ENCODE data around the gene SLC16A3.

The SLC16A3 gene

DNA sequence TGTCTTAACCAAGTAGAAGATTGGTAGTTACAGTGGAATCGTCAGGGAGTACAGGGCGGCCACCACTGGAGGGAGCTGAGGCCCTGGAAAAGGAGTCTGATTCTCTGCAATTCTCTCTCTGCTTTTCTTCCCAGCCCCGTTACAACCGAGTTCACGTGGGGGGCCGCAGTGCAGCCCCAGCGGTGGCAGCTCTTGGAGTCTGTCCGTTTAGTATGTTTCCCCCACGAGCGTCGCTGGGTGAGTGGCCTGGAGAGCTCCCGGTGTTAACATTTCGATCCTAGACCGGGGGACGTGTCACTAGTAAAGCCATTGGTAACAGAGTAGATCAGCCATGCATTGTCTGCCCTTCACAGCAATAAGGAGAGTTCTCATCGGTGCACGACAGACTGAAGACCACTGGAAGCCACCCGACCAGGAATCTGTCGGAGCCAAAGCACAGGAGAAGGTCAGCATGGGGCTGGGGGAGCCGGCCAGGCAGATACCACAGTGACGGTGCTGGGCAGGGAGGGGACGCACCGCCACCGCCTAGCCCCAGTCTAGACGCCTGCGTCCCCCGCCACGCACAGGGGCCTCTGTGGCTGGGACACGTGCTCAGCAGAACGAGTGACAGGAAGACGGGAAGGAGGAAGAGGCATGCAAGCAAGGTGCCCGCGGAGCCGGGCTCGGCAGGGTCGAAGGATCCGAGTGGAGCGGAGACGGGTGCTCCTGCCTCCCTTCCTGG is 15.7 kb downstream of the SLC16A3 start:
- H3K36me3 ChIP-seq (ENCODE audit: control insufficient read depth in 2 of 2, insufficient read depth in 2 of 2, low read length in 2 of 2), result peaks cover 50 to 53% of the 10 kb centered on the region in 2 donors
- H3K9ac ChIP-seq (ENCODE audit: low read length in 2 of 2), result no peak overlapping the region
- H3K4me1 ChIP-seq (ENCODE audit: control insufficient read depth, insufficient read depth, low read length), result peaks cover 76% of the 10 kb centered on the region
- H3K27me3 ChIP-seq (ENCODE audit: control insufficient read depth in 1 of 2, insufficient read depth in 2 of 2, low read length in 2 of 2), result no peaks in the 10 kb centered on the region
- no peaks in the 10 kb centered on the region for H3K9me3 ChIP-seq (ENCODE audit: control insufficient read depth in 2 of 2, low read length in 2 of 2)
- H3K27ac ChIP-seq (ENCODE audit: low read length), result peak overlapping the region; percentile 88
- no peak overlapping the region for H3K4me3 ChIP-seq (ENCODE audit: low read length in 2 of 2)

DNA sequence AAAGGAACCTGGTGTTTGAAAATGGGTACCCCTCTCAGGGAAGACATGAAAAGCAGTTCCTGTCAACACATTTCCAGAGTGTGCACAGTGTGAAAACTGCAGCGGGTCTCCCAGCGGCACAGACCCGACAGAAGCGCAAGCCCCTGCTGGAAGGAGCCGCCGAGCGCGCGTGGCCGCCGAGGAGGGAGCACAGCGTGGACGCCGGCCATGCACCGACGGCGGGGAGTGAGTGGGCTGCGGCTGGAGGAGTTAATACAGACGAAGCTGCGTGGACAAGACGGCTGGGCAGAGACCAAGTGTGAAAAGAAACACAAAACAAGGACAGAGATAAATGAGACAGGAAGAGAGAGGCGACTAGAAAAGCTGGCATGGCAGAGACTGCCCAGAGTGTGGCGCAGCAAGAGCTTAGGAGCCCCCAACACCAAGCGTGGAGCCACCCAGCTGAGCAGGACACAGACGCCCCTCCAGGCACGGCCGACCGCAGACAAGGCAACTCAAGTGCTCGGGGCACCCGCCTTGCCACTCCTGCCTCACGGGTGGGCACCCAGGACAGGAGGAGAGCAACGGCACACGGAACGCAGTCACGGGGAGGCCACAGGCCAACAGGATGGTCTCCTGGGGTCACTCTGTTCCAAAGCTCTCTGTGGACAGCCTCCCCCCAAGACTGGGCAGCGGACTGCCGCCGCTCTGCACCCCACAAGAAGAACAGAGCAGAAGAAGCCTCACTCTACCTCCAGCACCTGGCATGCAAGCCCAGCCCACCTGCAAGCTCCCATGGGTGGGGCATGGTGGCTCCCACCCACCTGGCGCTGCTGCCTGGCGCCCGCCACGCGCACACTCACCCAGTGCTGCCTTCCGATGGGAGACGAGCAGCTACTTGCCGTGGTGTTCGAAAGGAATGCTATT is 16.5 kb downstream of the SLC16A3 start:
- Histone ChIP-seq H3K9ac (ENCODE audit: low read length in 2 of 2) (peak overlapping the region in 1 of 2 donors; percentile 5), H3K36me3 (ENCODE audit: control insufficient read depth in 2 of 2, insufficient read depth in 2 of 2, low read length in 2 of 2) (peaks cover 57 to 60% of the 10 kb centered on the region in 2 donors), H3K9me3 (ENCODE audit: control insufficient read depth in 2 of 2, low read length in 2 of 2) (no peaks in the 10 kb centered on the region), H3K4me3 (ENCODE audit: low read length in 2 of 2) (no peak overlapping the region), H3K27ac (ENCODE audit: low read length) (peak overlapping the region; percentile 93), H3K27me3 (ENCODE audit: control insufficient read depth in 1 of 2, insufficient read depth in 2 of 2, low read length in 2 of 2) (no peaks in the 10 kb centered on the region), H3K4me1 (ENCODE audit: control insufficient read depth, insufficient read depth, low read length) (peaks cover 71% of the 10 kb centered on the region)

GRCh38 chr17:82246040-82246364 is 17.2 kb downstream of the SLC16A3 start:
- H3K4me1 ChIP-seq (ENCODE audit: control insufficient read depth, insufficient read depth, low read length), result peaks cover 67% of the 10 kb centered on the region

DNA sequence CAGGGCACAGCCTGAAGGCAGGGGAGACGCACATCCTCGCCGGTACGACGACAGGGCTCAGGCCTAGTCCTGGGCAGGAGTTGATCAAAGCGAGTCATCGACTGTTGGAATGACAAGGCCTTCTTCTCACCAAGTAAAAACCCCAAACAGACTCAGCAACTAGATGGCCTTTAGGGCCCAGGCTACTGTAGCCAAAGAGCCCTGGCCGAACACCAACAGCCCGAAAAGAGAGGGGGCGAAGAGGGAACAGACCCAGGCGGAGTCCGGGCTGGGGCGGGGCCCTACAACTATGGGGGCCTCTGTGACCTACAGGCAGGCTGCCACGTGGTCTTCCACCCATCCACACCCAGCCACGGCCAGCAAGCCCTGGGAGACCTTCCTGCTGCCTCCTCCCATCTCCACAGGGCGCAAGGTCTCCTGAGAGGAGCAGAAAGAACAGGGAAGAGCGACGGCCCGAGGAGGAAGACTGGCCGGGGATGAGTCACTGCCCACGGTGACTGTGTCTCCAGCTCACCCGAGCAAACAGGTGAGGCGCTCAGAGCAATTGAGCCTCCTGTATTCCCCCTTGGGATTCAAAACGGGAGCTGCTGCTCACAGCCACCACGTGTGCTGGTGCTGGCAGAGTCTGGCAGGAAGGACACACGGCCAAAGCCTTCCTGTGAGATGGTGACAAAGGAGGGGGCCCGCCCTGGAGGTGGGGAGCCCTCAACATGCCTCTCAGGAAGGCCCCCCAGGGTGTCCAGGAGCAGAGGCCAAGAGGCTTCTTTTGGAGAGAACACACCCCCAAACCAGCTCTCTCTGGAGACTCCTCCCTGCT is 17.7 kb downstream of the SLC16A3 start:
- Histone ChIP-seq H3K9me3 (ENCODE audit: control insufficient read depth in 2 of 2, low read length in 2 of 2) (no peaks in the 10 kb centered on the region), H3K27me3 (ENCODE audit: control insufficient read depth in 1 of 2, insufficient read depth in 2 of 2, low read length in 2 of 2) (no peaks in the 10 kb centered on the region), H3K9ac (ENCODE audit: low read length in 2 of 2) (peak overlapping the region; percentile 43 to 66), H3K4me1 (ENCODE audit: control insufficient read depth, insufficient read depth, low read length) (peaks cover 62% of the 10 kb centered on the region), H3K4me3 (ENCODE audit: low read length in 2 of 2) (peak overlapping the region in 1 of 2 donors; percentile 22), H3K36me3 (ENCODE audit: control insufficient read depth in 2 of 2, insufficient read depth in 2 of 2, low read length in 2 of 2) (peaks cover 68 to 70% of the 10 kb centered on the region in 2 donors), H3K27ac (ENCODE audit: low read length) (peak overlapping the region; percentile 93)

More at GRCh38 chr17:82246040-82246364, 17.2 kb downstream of the SLC16A3 start:
- H3K27ac ChIP-seq (ENCODE audit: low read length), result peak overlapping the region; percentile 93
- H3K36me3 ChIP-seq (ENCODE audit: control insufficient read depth in 2 of 2, insufficient read depth in 2 of 2, low read length in 2 of 2), result peaks cover 63 to 65% of the 10 kb centered on the region in 2 donors
- no peaks in the 10 kb centered on the region for H3K9me3 ChIP-seq (ENCODE audit: control insufficient read depth in 2 of 2, low read length in 2 of 2)
- H3K27me3 ChIP-seq (ENCODE audit: control insufficient read depth in 1 of 2, insufficient read depth in 2 of 2, low read length in 2 of 2), result no peaks in the 10 kb centered on the region
- peak overlapping the region; percentile 42 to 43 for H3K9ac ChIP-seq (ENCODE audit: low read length in 2 of 2)
- no peak overlapping the region for H3K4me3 ChIP-seq (ENCODE audit: low read length in 2 of 2)

- Histone ChIP-seq H3K36me3 (ENCODE audit: control insufficient read depth in 2 of 2, insufficient read depth in 2 of 2, low read length in 2 of 2) (peaks cover 75 to 76% of the 10 kb centered on the region in 2 donors), H3K9me3 (ENCODE audit: control insufficient read depth in 2 of 2, low read length in 2 of 2) (no peaks in the 10 kb centered on the region), H3K27ac (ENCODE audit: low read length) (peak overlapping the region; percentile 93), H3K9ac (ENCODE audit: low read length in 2 of 2) (peak overlapping the region; percentile 43 to 66), H3K4me3 (ENCODE audit: low read length in 2 of 2) (peak overlapping the region; percentile 9 to 40), H3K27me3 (ENCODE audit: control insufficient read depth in 1 of 2, insufficient read depth in 2 of 2, low read length in 2 of 2) (no peaks in the 10 kb centered on the region), H3K4me1 (ENCODE audit: control insufficient read depth, insufficient read depth, low read length) (peaks cover 55% of the 10 kb centered on the region)
Observed at GRCh38 chr17:82247182-82247823, 18.5 kb downstream of the SLC16A3 start.

- H3K4me3 ChIP-seq (ENCODE audit: low read length in 2 of 2), result no peak overlapping the region
- peaks cover 47% of the 10 kb centered on the region for H3K4me1 ChIP-seq (ENCODE audit: control insufficient read depth, insufficient read depth, low read length)
- peak overlapping the region; percentile 93 for H3K27ac ChIP-seq (ENCODE audit: low read length)
- peak overlapping the region; percentile 29 to 43 for H3K9ac ChIP-seq (ENCODE audit: low read length in 2 of 2)
- H3K27me3 ChIP-seq (ENCODE audit: control insufficient read depth in 1 of 2, insufficient read depth in 2 of 2, low read length in 2 of 2), result no peaks in the 10 kb centered on the region
- no peaks in the 10 kb centered on the region for H3K9me3 ChIP-seq (ENCODE audit: control insufficient read depth in 2 of 2, low read length in 2 of 2)
- H3K36me3 ChIP-seq (ENCODE audit: control insufficient read depth in 2 of 2, insufficient read depth in 2 of 2, low read length in 2 of 2), result peaks cover 82 to 83% of the 10 kb centered on the region in 2 donors
Observed at GRCh38 chr17:82247856-82248671, 19.2 kb downstream of the SLC16A3 start.

DNA sequence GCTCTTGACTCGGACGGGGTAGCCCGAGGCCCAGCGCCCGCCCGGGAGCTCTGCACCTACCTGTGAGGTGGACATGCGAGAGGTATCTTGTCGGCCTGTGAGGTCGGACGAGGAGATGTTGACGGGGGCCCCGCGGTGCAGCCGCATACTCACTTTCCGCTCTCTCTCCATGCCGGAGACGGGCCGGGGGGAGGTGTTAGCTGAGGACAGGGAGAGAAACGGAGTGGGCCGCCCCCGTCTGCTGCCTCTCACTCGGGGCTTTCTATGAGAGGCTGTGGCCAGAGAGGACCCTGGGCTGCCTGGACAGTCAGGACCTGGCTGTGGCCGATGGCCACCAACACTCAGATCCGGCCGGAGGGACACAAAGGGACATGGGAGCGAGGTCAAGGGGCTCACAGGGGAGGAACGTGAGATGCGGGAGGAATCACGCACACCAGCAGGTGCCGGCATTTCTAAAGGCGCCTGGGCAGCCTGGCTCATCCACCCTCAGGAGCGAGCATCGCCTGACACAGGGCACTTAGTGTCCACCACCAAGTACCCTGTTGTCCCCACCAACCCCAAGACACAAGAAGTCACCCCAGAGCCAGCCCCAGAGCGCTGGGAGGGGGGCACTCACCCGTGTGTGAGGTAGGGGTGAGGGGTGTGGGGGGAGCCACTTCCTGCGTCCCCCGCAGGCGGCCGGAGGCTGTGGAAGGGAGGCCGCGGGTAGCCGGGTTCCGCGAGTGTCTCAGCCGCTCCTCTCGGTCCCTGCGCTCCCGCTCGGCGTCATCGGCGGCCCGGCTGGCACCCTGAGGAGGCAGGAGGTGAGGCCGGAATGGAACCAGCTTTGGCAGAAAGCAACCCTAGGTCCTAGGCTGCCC is 20.2 kb downstream of the SLC16A3 start:
- Histone ChIP-seq H3K9me3 (ENCODE audit: control insufficient read depth in 2 of 2, low read length in 2 of 2) (no peaks in the 10 kb centered on the region), H3K36me3 (ENCODE audit: control insufficient read depth in 2 of 2, insufficient read depth in 2 of 2, low read length in 2 of 2) (peaks cover 77 to 79% of the 10 kb centered on the region in 2 donors), H3K4me1 (ENCODE audit: control insufficient read depth, insufficient read depth, low read length) (peaks cover 39% of the 10 kb centered on the region), H3K27me3 (ENCODE audit: control insufficient read depth in 1 of 2, insufficient read depth in 2 of 2, low read length in 2 of 2) (no peaks in the 10 kb centered on the region), H3K27ac (ENCODE audit: low read length) (peak overlapping the region; percentile 93), H3K4me3 (ENCODE audit: low read length in 2 of 2) (no peak overlapping the region), H3K9ac (ENCODE audit: low read length in 2 of 2) (no peak overlapping the region)

- Histone ChIP-seq H3K9ac (ENCODE audit: low read length in 2 of 2) (no peak overlapping the region), H3K27ac (ENCODE audit: low read length) (peak overlapping the region; percentile 46), H3K36me3 (ENCODE audit: control insufficient read depth in 2 of 2, insufficient read depth in 2 of 2, low read length in 2 of 2) (peaks cover 68 to 70% of the 10 kb centered on the region in 2 donors), H3K4me1 (ENCODE audit: control insufficient read depth, insufficient read depth, low read length) (peaks cover 38% of the 10 kb centered on the region), H3K4me3 (ENCODE audit: low read length in 2 of 2) (no peak overlapping the region), H3K9me3 (ENCODE audit: control insufficient read depth in 2 of 2, low read length in 2 of 2) (no peaks in the 10 kb centered on the region), H3K27me3 (ENCODE audit: control insufficient read depth in 1 of 2, insufficient read depth in 2 of 2, low read length in 2 of 2) (no peaks in the 10 kb centered on the region)
Observed at GRCh38 chr17:82249896-82250581, 21.2 kb downstream of the SLC16A3 start.
